ENCODE results near the gene PTPRJ.

The PTPRJ gene

GRCh38 chr11:47971501-47971900 is 8.9 kb upstream of the PTPRJ start:
- H3K9me2 ChIP-seq (replicated peaks; ENCODE audit: low read depth, low read length), result no peaks in the 10 kb centered on the region
- H3F3A ChIP-seq (ENCODE audit: low read depth), result no peaks in the 10 kb centered on the region
- H3K79me2 ChIP-seq (ENCODE audit: insufficient read depth, low read length), result no peaks in the 10 kb centered on the region
- no peak for TF ChIP-seq CTCF (conservative IDR thresholded peaks at IDR 0.05; ENCODE audit: low read length)
- no peak for TF ChIP-seq EZH2phosphoT487 (IDR thresholded peaks at IDR 0.05; ENCODE audit: borderline replicate concordance)
- H3K4me2 ChIP-seq (ENCODE audit: low read depth, low read length, poor library complexity, severe bottlenecking), result no peak overlapping the region
- no peaks in the 10 kb centered on the region for H3K9me3 ChIP-seq (ENCODE audit: insufficient read depth, low read depth, low read length)
- H3K4me3 ChIP-seq (ENCODE audit: low read length, poor library complexity, severe bottlenecking), result no peak overlapping the region
- H3K27me3 ChIP-seq (ENCODE audit: insufficient read depth, low read length, poor library complexity, severe bottlenecking), result no peaks in the 10 kb centered on the region
- peaks cover 8% of the 10 kb centered on the region for H3K4me1 ChIP-seq (ENCODE audit: insufficient read depth, low read length, poor library complexity, severe bottlenecking)
- H3K36me3 ChIP-seq (ENCODE audit: insufficient read depth, low read length), result no peaks in the 10 kb centered on the region
- H2AFZ ChIP-seq (ENCODE audit: low read length), result no peak overlapping the region
- no peaks in the 10 kb centered on the region for H4K20me1 ChIP-seq (ENCODE audit: insufficient read depth, low read length, poor library complexity, severe bottlenecking)
- no peak overlapping the region for H3K9ac ChIP-seq (ENCODE audit: low read depth, low read length, poor library complexity, severe bottlenecking)

GRCh38 chr11:47973173-47973572 is 7.2 kb upstream of the PTPRJ start:
- H3K4me3 ChIP-seq (ENCODE audit: low read length, poor library complexity, severe bottlenecking), result no peak overlapping the region
- no peaks in the 10 kb centered on the region for H3K27me3 ChIP-seq (ENCODE audit: insufficient read depth, low read length, poor library complexity, severe bottlenecking)
- no peaks in the 10 kb centered on the region for H3K9me2 ChIP-seq (replicated peaks; ENCODE audit: low read depth, low read length)
- no peaks in the 10 kb centered on the region for H4K20me1 ChIP-seq (ENCODE audit: insufficient read depth, low read length, poor library complexity, severe bottlenecking)
- no peak overlapping the region for H3K9ac ChIP-seq (ENCODE audit: low read depth, low read length, poor library complexity, severe bottlenecking)
- no peaks in the 10 kb centered on the region for H3K36me3 ChIP-seq (ENCODE audit: insufficient read depth, low read length)
- no peaks in the 10 kb centered on the region for H3K79me2 ChIP-seq (ENCODE audit: insufficient read depth, low read length)
- TF ChIP-seq CTCF (conservative IDR thresholded peaks at IDR 0.05; ENCODE audit: low read length) (no peak), EZH2phosphoT487 (IDR thresholded peaks at IDR 0.05; ENCODE audit: borderline replicate concordance) (no peak)
- no peaks in the 10 kb centered on the region for H3K9me3 ChIP-seq (ENCODE audit: insufficient read depth, low read depth, low read length)
- H3F3A ChIP-seq (ENCODE audit: low read depth), result no peaks in the 10 kb centered on the region
- H2AFZ ChIP-seq (ENCODE audit: low read length), result no peak overlapping the region
- H3K4me2 ChIP-seq (ENCODE audit: low read depth, low read length, poor library complexity, severe bottlenecking), result no peak overlapping the region
- peaks cover 8% of the 10 kb centered on the region for H3K4me1 ChIP-seq (ENCODE audit: insufficient read depth, low read length, poor library complexity, severe bottlenecking)

GRCh38 chr11:47976931-47977330 is 3.4 kb upstream of the PTPRJ start:
- H3K9me2 ChIP-seq (replicated peaks; ENCODE audit: low read depth, low read length), result no peaks in the 10 kb centered on the region
- no peaks in the 10 kb centered on the region for H3K36me3 ChIP-seq (ENCODE audit: insufficient read depth, low read length)
- H3F3A ChIP-seq (ENCODE audit: low read depth), result no peaks in the 10 kb centered on the region
- peaks cover 8% of the 10 kb centered on the region for H3K4me1 ChIP-seq (ENCODE audit: insufficient read depth, low read length, poor library complexity, severe bottlenecking)
- no peaks in the 10 kb centered on the region for H4K20me1 ChIP-seq (ENCODE audit: insufficient read depth, low read length, poor library complexity, severe bottlenecking)
- no peak overlapping the region for H3K9ac ChIP-seq (ENCODE audit: low read depth, low read length, poor library complexity, severe bottlenecking)
- H3K4me2 ChIP-seq (ENCODE audit: low read depth, low read length, poor library complexity, severe bottlenecking), result no peak overlapping the region
- H3K27me3 ChIP-seq (ENCODE audit: insufficient read depth, low read length, poor library complexity, severe bottlenecking), result peaks cover 17% of the 10 kb centered on the region
- no peaks in the 10 kb centered on the region for H3K79me2 ChIP-seq (ENCODE audit: insufficient read depth, low read length)
- H3K9me3 ChIP-seq (ENCODE audit: insufficient read depth, low read depth, low read length), result no peaks in the 10 kb centered on the region
- TF ChIP-seq EZH2phosphoT487 (IDR thresholded peaks at IDR 0.05; ENCODE audit: borderline replicate concordance), result no peak
- no peak overlapping the region for H2AFZ ChIP-seq (ENCODE audit: low read length)
- H3K4me3 ChIP-seq (ENCODE audit: low read length, poor library complexity, severe bottlenecking), result no peak overlapping the region

GRCh38 chr11:47977623-47978022 is 2.7 kb upstream of the PTPRJ start:
- no peaks in the 10 kb centered on the region for H4K20me1 ChIP-seq (ENCODE audit: insufficient read depth, low read length, poor library complexity, severe bottlenecking)
- H3K4me2 ChIP-seq (ENCODE audit: low read depth, low read length, poor library complexity, severe bottlenecking), result no peak overlapping the region
- TF ChIP-seq EZH2phosphoT487 (IDR thresholded peaks at IDR 0.05; ENCODE audit: borderline replicate concordance), result no peak
- no peak for TF ChIP-seq CTCF (conservative IDR thresholded peaks at IDR 0.05; ENCODE audit: low read length)
- H3K79me2 ChIP-seq (ENCODE audit: insufficient read depth, low read length), result no peaks in the 10 kb centered on the region
- H2AFZ ChIP-seq (ENCODE audit: low read length), result no peak overlapping the region
- H3K36me3 ChIP-seq (ENCODE audit: insufficient read depth, low read length), result no peaks in the 10 kb centered on the region
- peaks cover 8% of the 10 kb centered on the region for H3K4me1 ChIP-seq (ENCODE audit: insufficient read depth, low read length, poor library complexity, severe bottlenecking)
- no peaks in the 10 kb centered on the region for H3K9me2 ChIP-seq (replicated peaks; ENCODE audit: low read depth, low read length)
- peaks cover 20% of the 10 kb centered on the region for H3K27me3 ChIP-seq (ENCODE audit: insufficient read depth, low read length, poor library complexity, severe bottlenecking)
- no peaks in the 10 kb centered on the region for H3K9me3 ChIP-seq (ENCODE audit: insufficient read depth, low read depth, low read length)
- H3F3A ChIP-seq (ENCODE audit: low read depth), result no peaks in the 10 kb centered on the region
- H3K9ac ChIP-seq (ENCODE audit: low read depth, low read length, poor library complexity, severe bottlenecking), result no peak overlapping the region
- no peak overlapping the region for H3K4me3 ChIP-seq (ENCODE audit: low read length, poor library complexity, severe bottlenecking)

All from Loucy (cell line).